ENCODE measurements around the gene OCSTAMP.

Gene OCSTAMP

DNA sequence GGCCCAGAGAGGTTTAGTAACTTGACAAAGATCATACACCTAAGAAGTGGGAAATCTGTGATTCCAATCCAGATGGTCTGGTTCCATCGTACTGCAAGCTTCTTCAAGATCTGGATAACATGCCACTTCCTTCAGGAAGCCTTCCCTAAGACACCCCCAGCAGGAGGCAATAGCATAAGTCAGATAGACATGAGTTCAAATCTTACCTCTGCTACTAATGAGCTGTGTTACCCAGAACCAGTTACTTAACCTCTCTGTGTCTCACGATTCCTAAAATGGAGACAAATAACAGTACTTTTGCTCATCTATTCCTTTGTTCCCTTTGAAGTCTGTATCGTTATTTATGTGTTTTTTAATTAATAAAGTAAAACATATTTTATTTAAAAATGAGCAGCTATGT is 22.3 kb upstream of the OCSTAMP start:
- Histone ChIP-seq H3K18ac (ENCODE audit: low read length) (no peak overlapping the region), H3K79me2 (ENCODE audit: control insufficient read depth, insufficient read depth, low read length) (no peaks in the 10 kb centered on the region), H3K4ac (ENCODE audit: low read depth, low read length) (no peak overlapping the region), H3K56ac (ENCODE audit: low read length) (no peak overlapping the region), H4K8ac (ENCODE audit: low read depth, low read length) (no peak overlapping the region), H3K79me1 (ENCODE audit: low read length) (no peaks in the 10 kb centered on the region), H3K23ac (ENCODE audit: low read length) (no peak overlapping the region), H4K5ac (ENCODE audit: low read length) (no peak overlapping the region), H3K4me2 (ENCODE audit: low read length) (no peak overlapping the region), H3K9ac (ENCODE audit: low read length) (no peak overlapping the region), H3K36me3 (ENCODE audit: control insufficient read depth, insufficient read depth, low read length) (no peaks in the 10 kb centered on the region), H3K27me3 (ENCODE audit: insufficient read depth, low read length, poor library complexity) (no peaks in the 10 kb centered on the region), H2BK120ac (ENCODE audit: low read depth, low read length) (no peak overlapping the region), H2BK5ac (ENCODE audit: low read length) (no peak overlapping the region), H3K4me1 (ENCODE audit: control insufficient read depth, low read depth, low read length) (no peaks in the 10 kb centered on the region), H2AK5ac (ENCODE audit: low read length) (no peak overlapping the region), H3K27ac (ENCODE audit: low read depth, low read length) (no peak overlapping the region), H2BK15ac (replicated peaks; ENCODE audit: low read depth) (no peak overlapping the region), H3K4me3 (ENCODE audit: low read length) (no peak overlapping the region)
- no CpG with 5 or more reads among the region's 3 CpGs for WGBS (ENCODE audit: extremely low coverage, insufficient coverage, low lambda C conversion rate)
- no peak for DNase-seq

- H3K56ac ChIP-seq (ENCODE audit: low read length), result no peak overlapping the region
- H3K4ac ChIP-seq (ENCODE audit: low read depth, low read length), result no peak overlapping the region
- no CpG with 5 or more reads among the region's 8 CpGs for WGBS (ENCODE audit: extremely low coverage, insufficient coverage, low lambda C conversion rate)
Measured at GRCh38 chr20:46572153-46572552, 21.7 kb upstream of the OCSTAMP start.

DNA sequence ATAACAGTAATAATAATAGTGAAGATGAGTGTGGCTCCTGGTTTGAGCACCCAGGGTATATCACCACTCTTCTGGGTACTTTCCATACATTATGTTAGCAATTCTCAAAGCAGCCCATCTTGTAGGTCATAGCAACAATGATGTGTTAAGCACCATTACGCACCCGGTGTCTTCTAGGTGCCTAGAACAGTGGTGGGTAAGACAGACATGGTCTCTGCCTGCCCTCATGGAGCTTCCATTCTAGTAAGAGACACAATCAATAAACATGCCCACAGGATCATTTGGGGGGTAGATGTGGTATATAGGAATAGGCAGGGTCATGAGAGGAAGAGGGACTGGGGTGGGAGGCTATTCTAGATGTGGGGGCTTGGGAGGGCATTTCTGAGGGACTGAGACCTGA is 21.0 kb upstream of the OCSTAMP start:
- Histone ChIP-seq H3K4me3 (ENCODE audit: low read length) (no peak overlapping the region), H2AK5ac (ENCODE audit: low read length) (no peak overlapping the region), H3K4ac (ENCODE audit: low read depth, low read length) (no peak overlapping the region), H3K18ac (ENCODE audit: low read length) (no peak overlapping the region), H3K79me1 (ENCODE audit: low read length) (no peaks in the 10 kb centered on the region), H3K79me2 (ENCODE audit: control insufficient read depth, insufficient read depth, low read length) (no peaks in the 10 kb centered on the region), H3K4me2 (ENCODE audit: low read length) (no peak overlapping the region), H2BK120ac (ENCODE audit: low read depth, low read length) (no peak overlapping the region), H2BK5ac (ENCODE audit: low read length) (no peak overlapping the region), H2BK15ac (replicated peaks; ENCODE audit: low read depth) (no peak overlapping the region), H3K27ac (ENCODE audit: low read depth, low read length) (no peak overlapping the region), H3K56ac (ENCODE audit: low read length) (no peak overlapping the region), H4K8ac (ENCODE audit: low read depth, low read length) (no peak overlapping the region), H3K27me3 (ENCODE audit: insufficient read depth, low read length, poor library complexity) (no peaks in the 10 kb centered on the region), H3K4me1 (ENCODE audit: control insufficient read depth, low read depth, low read length) (no peaks in the 10 kb centered on the region), H4K5ac (ENCODE audit: low read length) (no peak overlapping the region), H3K36me3 (ENCODE audit: control insufficient read depth, insufficient read depth, low read length) (no peaks in the 10 kb centered on the region), H3K23ac (ENCODE audit: low read length) (no peak overlapping the region), H3K9ac (ENCODE audit: low read length) (no peak overlapping the region)
- DNase-seq, result no peak
- WGBS (ENCODE audit: extremely low coverage, insufficient coverage, low lambda C conversion rate), result no CpG with 5 or more reads among the region's 2 CpGs

More at GRCh38 chr20:46572153-46572552, 21.7 kb upstream of the OCSTAMP start:
- no peaks in the 10 kb centered on the region for H3K36me3 ChIP-seq (ENCODE audit: control insufficient read depth, insufficient read depth, low read length)
- H4K5ac ChIP-seq (ENCODE audit: low read length), result no peak overlapping the region
- H3K4me3 ChIP-seq (ENCODE audit: low read length), result no peak overlapping the region
- DNase-seq, result no peak
- no peak overlapping the region for H2BK5ac ChIP-seq (ENCODE audit: low read length)
- H2BK15ac ChIP-seq (replicated peaks; ENCODE audit: low read depth), result no peak overlapping the region
- H3K9ac ChIP-seq (ENCODE audit: low read length), result no peak overlapping the region
- H3K27me3 ChIP-seq (ENCODE audit: insufficient read depth, low read length, poor library complexity), result no peaks in the 10 kb centered on the region
- H4K8ac ChIP-seq (ENCODE audit: low read depth, low read length), result no peak overlapping the region
- no peak overlapping the region for H2BK120ac ChIP-seq (ENCODE audit: low read depth, low read length)
- H3K4me2 ChIP-seq (ENCODE audit: low read length), result no peak overlapping the region
- H3K79me2 ChIP-seq (ENCODE audit: control insufficient read depth, insufficient read depth, low read length), result no peaks in the 10 kb centered on the region
- no peak overlapping the region for H3K27ac ChIP-seq (ENCODE audit: low read depth, low read length)
- H3K4me1 ChIP-seq (ENCODE audit: control insufficient read depth, low read depth, low read length), result no peaks in the 10 kb centered on the region
- no peak overlapping the region for H3K23ac ChIP-seq (ENCODE audit: low read length)
- H3K18ac ChIP-seq (ENCODE audit: low read length), result no peak overlapping the region
- no peak overlapping the region for H2AK5ac ChIP-seq (ENCODE audit: low read length)
- H3K79me1 ChIP-seq (ENCODE audit: low read length), result no peaks in the 10 kb centered on the region

DNA sequence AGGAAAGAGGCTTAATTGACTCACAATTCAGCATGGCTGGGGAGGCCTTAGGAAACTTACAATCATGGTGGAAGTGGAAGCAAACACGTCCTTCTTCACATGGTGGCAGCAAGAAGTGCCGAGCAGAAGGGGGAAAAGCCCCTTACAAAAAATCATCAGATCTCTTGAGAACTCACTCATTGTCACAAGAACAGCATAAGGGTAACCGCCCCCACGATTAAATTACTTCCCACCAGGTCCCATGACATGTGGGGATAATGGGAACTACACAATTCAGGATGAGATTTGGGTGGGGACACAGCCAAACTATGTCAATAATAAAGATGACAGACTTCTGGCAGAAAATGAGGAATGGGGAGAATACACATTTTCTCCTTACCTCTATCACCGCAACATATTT is 20.5 kb upstream of the OCSTAMP start:
- Histone ChIP-seq H2BK15ac (replicated peaks; ENCODE audit: low read depth) (no peak overlapping the region), H2BK5ac (ENCODE audit: low read length) (no peak overlapping the region), H3K79me2 (ENCODE audit: control insufficient read depth, insufficient read depth, low read length) (no peaks in the 10 kb centered on the region), H3K18ac (ENCODE audit: low read length) (no peak overlapping the region), H3K56ac (ENCODE audit: low read length) (no peak overlapping the region), H2AK5ac (ENCODE audit: low read length) (no peak overlapping the region), H3K23ac (ENCODE audit: low read length) (no peak overlapping the region), H3K4ac (ENCODE audit: low read depth, low read length) (no peak overlapping the region), H3K79me1 (ENCODE audit: low read length) (no peaks in the 10 kb centered on the region), H4K5ac (ENCODE audit: low read length) (no peak overlapping the region), H2BK120ac (ENCODE audit: low read depth, low read length) (no peak overlapping the region), H3K4me1 (ENCODE audit: control insufficient read depth, low read depth, low read length) (no peaks in the 10 kb centered on the region), H4K8ac (ENCODE audit: low read depth, low read length) (no peak overlapping the region), H3K27me3 (ENCODE audit: insufficient read depth, low read length, poor library complexity) (no peaks in the 10 kb centered on the region), H3K9ac (ENCODE audit: low read length) (no peak overlapping the region), H3K36me3 (ENCODE audit: control insufficient read depth, insufficient read depth, low read length) (no peaks in the 10 kb centered on the region), H3K27ac (ENCODE audit: low read depth, low read length) (no peak overlapping the region), H3K4me3 (ENCODE audit: low read length) (no peak overlapping the region), H3K4me2 (ENCODE audit: low read length) (no peak overlapping the region)
- no CpG with 5 or more reads among the region's 5 CpGs for WGBS (ENCODE audit: extremely low coverage, insufficient coverage, low lambda C conversion rate)
- DNase-seq, result no peak

DNA sequence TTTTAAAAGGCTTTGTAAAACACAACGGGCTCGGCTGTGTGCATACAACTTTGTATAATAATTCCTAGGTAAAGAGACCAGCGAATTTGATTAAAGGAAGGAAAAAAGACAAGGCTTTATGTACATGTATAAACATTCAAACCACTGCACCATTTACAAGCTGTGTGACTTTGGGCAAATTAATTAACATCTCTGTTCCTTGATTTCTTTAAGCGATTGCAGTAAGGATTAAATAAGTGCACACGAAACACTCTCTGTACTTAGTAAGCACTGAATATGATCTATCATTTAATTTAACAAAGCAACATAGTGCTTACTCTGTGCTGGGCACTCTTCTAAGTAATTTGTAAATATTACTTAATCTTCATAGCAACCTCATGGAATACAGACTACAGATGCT is 19.5 kb upstream of the OCSTAMP start:
- WGBS (ENCODE audit: extremely low coverage, insufficient coverage, low lambda C conversion rate), result no CpG with 5 or more reads among the region's 5 CpGs
- H3K18ac ChIP-seq (ENCODE audit: low read length), result no peak overlapping the region

GRCh38 chr20:46568570-46569129 is 18.2 kb upstream of the OCSTAMP start:
- Histone ChIP-seq H3K18ac (ENCODE audit: low read length) (no peak overlapping the region), H3K4ac (ENCODE audit: low read depth, low read length) (no peak overlapping the region), H3K9ac (ENCODE audit: low read length) (no peak overlapping the region), H2AK5ac (ENCODE audit: low read length) (no peak overlapping the region), H3K4me3 (ENCODE audit: low read length) (no peak overlapping the region), H2BK120ac (ENCODE audit: low read depth, low read length) (no peak overlapping the region), H3K27ac (ENCODE audit: low read depth, low read length) (no peak overlapping the region), H2BK5ac (ENCODE audit: low read length) (no peak overlapping the region), H4K5ac (ENCODE audit: low read length) (no peak overlapping the region), H3K79me1 (ENCODE audit: low read length) (no peaks in the 10 kb centered on the region), H3K23ac (ENCODE audit: low read length) (no peak overlapping the region), H3K56ac (ENCODE audit: low read length) (no peak overlapping the region), H2BK15ac (replicated peaks; ENCODE audit: low read depth) (no peak overlapping the region), H3K4me2 (ENCODE audit: low read length) (no peak overlapping the region), H3K4me1 (ENCODE audit: control insufficient read depth, low read depth, low read length) (no peaks in the 10 kb centered on the region), H4K8ac (ENCODE audit: low read depth, low read length) (no peak overlapping the region), H3K36me3 (ENCODE audit: control insufficient read depth, insufficient read depth, low read length) (no peaks in the 10 kb centered on the region), H3K27me3 (ENCODE audit: insufficient read depth, low read length, poor library complexity) (no peaks in the 10 kb centered on the region), H3K79me2 (ENCODE audit: control insufficient read depth, insufficient read depth, low read length) (no peaks in the 10 kb centered on the region)
- no CpG with 5 or more reads among the region's 10 CpGs for WGBS (ENCODE audit: extremely low coverage, insufficient coverage, low lambda C conversion rate)
- no peak for DNase-seq

More for the DNA sequence above, 19.5 kb upstream of the OCSTAMP start:
- H3K9ac ChIP-seq (ENCODE audit: low read length), result no peak overlapping the region
- no peak overlapping the region for H3K4me2 ChIP-seq (ENCODE audit: low read length)
- no peak overlapping the region for H2AK5ac ChIP-seq (ENCODE audit: low read length)
- H3K4me3 ChIP-seq (ENCODE audit: low read length), result no peak overlapping the region
- no peak overlapping the region for H3K4ac ChIP-seq (ENCODE audit: low read depth, low read length)
- no peak overlapping the region for H2BK120ac ChIP-seq (ENCODE audit: low read depth, low read length)
- H4K5ac ChIP-seq (ENCODE audit: low read length), result no peak overlapping the region
- DNase-seq, result no peak
- H3K27ac ChIP-seq (ENCODE audit: low read depth, low read length), result no peak overlapping the region
- H3K23ac ChIP-seq (ENCODE audit: low read length), result no peak overlapping the region
- no peaks in the 10 kb centered on the region for H3K79me1 ChIP-seq (ENCODE audit: low read length)
- no peaks in the 10 kb centered on the region for H3K4me1 ChIP-seq (ENCODE audit: control insufficient read depth, low read depth, low read length)
- no peaks in the 10 kb centered on the region for H3K27me3 ChIP-seq (ENCODE audit: insufficient read depth, low read length, poor library complexity)
- no peaks in the 10 kb centered on the region for H3K36me3 ChIP-seq (ENCODE audit: control insufficient read depth, insufficient read depth, low read length)
- no peaks in the 10 kb centered on the region for H3K79me2 ChIP-seq (ENCODE audit: control insufficient read depth, insufficient read depth, low read length)
- H4K8ac ChIP-seq (ENCODE audit: low read depth, low read length), result no peak overlapping the region
- H2BK5ac ChIP-seq (ENCODE audit: low read length), result no peak overlapping the region
- no peak overlapping the region for H3K56ac ChIP-seq (ENCODE audit: low read length)
- H2BK15ac ChIP-seq (replicated peaks; ENCODE audit: low read depth), result no peak overlapping the region
